ENCODE data around the gene IKZF3. TPM values are rescaled to one million over a fixed set of nuclear protein-coding genes. Genes with fewer than 3 reads are reported as not detected.

IKZF3 gene
- total and polyA plus RNA-seq, 4 experiments from 2014 or later, result 3.2 to 118 (median 102) TPM

- peaks cover 8% of the 10 kb centered on the region for H3K4me1 ChIP-seq (ENCODE audit: insufficient read depth, low read length)
- no peaks in the 10 kb centered on the region for H3K27me3 ChIP-seq (ENCODE audit: insufficient read depth, low read length)
- ChIA-PET POLR2A (ENCODE audit: partially characterized antibody) (no interaction called here), CTCF (ENCODE audit: partially characterized antibody) (no interaction called here)
- Mint-ChIP-seq H3K4me3 (no peak overlapping the region), H3K9me3 (no peaks in the 10 kb centered on the region), H3K36me3 (no peaks in the 10 kb centered on the region), H3K4me1 (peaks cover 5 to 11% (median 7%) of the 10 kb centered on the region in 4 donors), H3K27ac (peak overlapping the region in 4 of 7 donors; percentile 4 to 73 (median 28)), H3K27me3 (peaks cover 6 to 19% of the 10 kb centered on the region in 2 donors)
- DNase-seq, result no peak
- no peaks in the 10 kb centered on the region for H3K36me3 ChIP-seq (ENCODE audit: insufficient read depth, low read length)
- no peak overlapping the region for H3K4me3 ChIP-seq (ENCODE audit: low read length in 2 of 2)
- no peak overlapping the region for H3K27ac ChIP-seq (ENCODE audit: low read depth, low read length)
- H3K9me3 ChIP-seq (ENCODE audit: control insufficient read depth in 1 of 2, low read length in 2 of 2), result no peaks in the 10 kb centered on the region
- intact Hi-C loops (cut with micrococcal nuclease), result no loop called here
Measured at GRCh38 chr17:39740357-39741111, 123.6 kb downstream of the IKZF3 start.

- no peaks in the 10 kb centered on the region for H3K9me3 ChIP-seq (ENCODE audit: control insufficient read depth in 1 of 2, low read length in 2 of 2)
- H3K9me3 Mint-ChIP-seq, result no peaks in the 10 kb centered on the region
- no peak for DNase-seq
- peaks cover 5 to 11% (median 7%) of the 10 kb centered on the region in 4 donors for H3K4me1 Mint-ChIP-seq
- peaks cover 6 to 19% of the 10 kb centered on the region in 2 donors for H3K27me3 Mint-ChIP-seq
- H3K36me3 Mint-ChIP-seq, result no peaks in the 10 kb centered on the region
- H3K27ac ChIP-seq (ENCODE audit: low read depth, low read length), result no peak overlapping the region
- ChIA-PET CTCF (ENCODE audit: partially characterized antibody) (no interaction called here), POLR2A (ENCODE audit: partially characterized antibody) (no interaction called here)
- H3K36me3 ChIP-seq (ENCODE audit: insufficient read depth, low read length), result no peaks in the 10 kb centered on the region
- peak overlapping the region in 1 of 7 donors; percentile 42 for H3K27ac Mint-ChIP-seq
- peaks cover 8% of the 10 kb centered on the region for H3K4me1 ChIP-seq (ENCODE audit: insufficient read depth, low read length)
- no peaks in the 10 kb centered on the region for H3K27me3 ChIP-seq (ENCODE audit: insufficient read depth, low read length)
- H3K4me3 Mint-ChIP-seq, result no peak overlapping the region
- intact Hi-C loops (cut with micrococcal nuclease), result no loop called here
- no peak overlapping the region for H3K4me3 ChIP-seq (ENCODE audit: low read length in 2 of 2)
Measured at GRCh38 chr17:39739885-39740356, 124.2 kb downstream of the IKZF3 start.

DNA sequence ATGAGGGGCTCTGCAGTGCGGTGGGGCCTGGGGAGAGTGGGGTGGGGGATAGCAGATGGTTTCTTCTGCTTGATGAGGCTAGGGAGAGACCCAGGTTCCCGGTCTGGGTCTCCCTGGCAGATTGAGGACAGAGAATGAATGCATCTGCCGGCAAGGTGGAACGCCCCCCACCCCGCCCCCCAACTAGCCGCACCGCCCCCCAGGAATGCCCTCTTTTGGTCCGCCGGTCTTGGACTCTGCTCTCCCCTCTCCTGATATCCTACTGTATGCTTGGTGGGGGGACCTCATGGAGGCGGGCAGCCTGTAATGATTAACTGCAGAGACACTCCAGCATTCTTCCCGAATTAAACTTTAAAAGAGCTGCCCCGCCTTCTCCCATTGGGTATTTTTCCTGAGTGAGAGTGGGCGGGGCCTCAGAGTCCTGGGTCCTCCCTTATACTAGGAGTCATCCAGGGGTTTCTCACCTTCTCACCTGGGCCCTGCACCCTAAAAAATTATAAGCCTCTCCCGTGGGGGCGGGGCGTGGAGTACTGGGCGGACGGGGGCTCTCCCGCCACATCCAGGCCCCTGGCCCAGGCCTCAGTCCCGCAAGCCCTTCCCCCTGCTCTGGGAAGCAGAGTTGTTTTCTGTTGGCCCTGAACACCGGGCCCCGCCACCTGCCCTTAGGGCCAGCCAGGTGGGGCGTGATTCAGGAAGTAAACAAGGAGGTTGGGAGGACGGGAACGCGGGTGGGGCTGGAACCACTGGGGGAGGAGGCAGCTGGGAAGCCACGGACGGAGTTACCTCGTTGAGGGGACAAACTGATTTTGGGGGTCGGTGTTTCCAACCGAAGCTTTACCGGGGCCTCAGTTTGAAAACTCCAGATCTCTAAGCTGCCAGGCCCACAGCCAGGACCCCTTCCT, 124.9 kb downstream of the IKZF3 start:
- peak overlapping the region in 3 of 7 donors; percentile 42 to 87 (median 75) for H3K27ac Mint-ChIP-seq
- H3K4me3 Mint-ChIP-seq, result peak overlapping the region in 5 of 8 donors; percentile 10 to 79 (median 49)

GRCh38 chr17:39738568-39738901, 125.6 kb downstream of the IKZF3 start:
- H3K36me3 Mint-ChIP-seq, result no peaks in the 10 kb centered on the region
- H3K9me3 Mint-ChIP-seq, result peaks cover 0 to 2% (median 0%) of the 10 kb centered on the region in 8 donors
- no peaks in the 10 kb centered on the region for H3K27me3 ChIP-seq (ENCODE audit: insufficient read depth, low read length)
- H3K9me3 ChIP-seq (ENCODE audit: control insufficient read depth in 1 of 2, low read length in 2 of 2), result no peaks in the 10 kb centered on the region
- POLR2A ChIA-PET (ENCODE audit: partially characterized antibody), result no interaction called here
- H3K27ac Mint-ChIP-seq, result peak overlapping the region; percentile 29 to 89 (median 66)
- peak overlapping the region in 5 of 8 donors; percentile 49 to 90 (median 73) for H3K4me3 Mint-ChIP-seq
- H3K36me3 ChIP-seq (ENCODE audit: insufficient read depth, low read length), result no peaks in the 10 kb centered on the region
- H3K4me3 ChIP-seq (ENCODE audit: low read length in 2 of 2), result no peak overlapping the region
- peaks cover 6 to 19% of the 10 kb centered on the region in 2 donors for H3K27me3 Mint-ChIP-seq
- DNase-seq, result peak; percentile 51 to 87 (median 52)
- CTCF ChIA-PET (ENCODE audit: partially characterized antibody), result no interaction called here
- peaks cover 8% of the 10 kb centered on the region for H3K4me1 ChIP-seq (ENCODE audit: insufficient read depth, low read length)
- no peak overlapping the region for H3K27ac ChIP-seq (ENCODE audit: low read depth, low read length)
- intact Hi-C loops (cut with micrococcal nuclease), result loop anchor here (1.0 kb wide), 1 partner anchor 8 kb away; the partner anchor contains the start of gene MIEN1
- H3K4me1 Mint-ChIP-seq, result peaks cover 5 to 11% (median 7%) of the 10 kb centered on the region in 4 donors

More for the DNA sequence above, 124.9 kb downstream of the IKZF3 start:
- H3K4me3 ChIP-seq (ENCODE audit: low read length in 2 of 2), result no peak overlapping the region
- H3K36me3 ChIP-seq (ENCODE audit: insufficient read depth, low read length), result no peaks in the 10 kb centered on the region
- H3K4me1 Mint-ChIP-seq, result peaks cover 5 to 11% (median 7%) of the 10 kb centered on the region in 4 donors
- peaks cover 0 to 2% (median 0%) of the 10 kb centered on the region in 8 donors for H3K9me3 Mint-ChIP-seq
- peaks cover 6 to 19% of the 10 kb centered on the region in 2 donors for H3K27me3 Mint-ChIP-seq
- ChIA-PET POLR2A (ENCODE audit: partially characterized antibody) (no interaction called here), CTCF (ENCODE audit: partially characterized antibody) (no interaction called here)
- no peaks in the 10 kb centered on the region for H3K27me3 ChIP-seq (ENCODE audit: insufficient read depth, low read length)
- H3K9me3 ChIP-seq (ENCODE audit: control insufficient read depth in 1 of 2, low read length in 2 of 2), result no peaks in the 10 kb centered on the region
- no peak overlapping the region for H3K27ac ChIP-seq (ENCODE audit: low read depth, low read length)
- H3K36me3 Mint-ChIP-seq, result no peaks in the 10 kb centered on the region
- peaks cover 8% of the 10 kb centered on the region for H3K4me1 ChIP-seq (ENCODE audit: insufficient read depth, low read length)
- DNase-seq, result no peak
- intact Hi-C loops (cut with micrococcal nuclease), result loop anchor here (1.0 kb wide), 1 partner anchor 9 kb away; the partner anchor contains the start of gene MIEN1

- intact Hi-C loops (cut with micrococcal nuclease), result loop anchor here (1.0 kb wide), 1 partner anchor 8 kb away; the partner anchor contains the start of gene MIEN1
- Histone ChIP-seq H3K4me3 (ENCODE audit: low read length in 2 of 2) (no peak within 1 kb of the TSS), H3K4me1 (ENCODE audit: insufficient read depth, low read length) (peaks cover 8% of the 10 kb centered on the region), H3K27me3 (ENCODE audit: insufficient read depth, low read length) (no peaks in the 10 kb centered on the region), H3K36me3 (ENCODE audit: insufficient read depth, low read length) (no peaks in the 10 kb centered on the region), H3K27ac (ENCODE audit: low read depth, low read length) (no peak within 1 kb of the TSS), H3K9me3 (ENCODE audit: control insufficient read depth in 1 of 2, low read length in 2 of 2) (no peaks in the 10 kb centered on the region)
- ChIA-PET CTCF (ENCODE audit: partially characterized antibody) (no interaction called here), POLR2A (ENCODE audit: partially characterized antibody) (no interaction called here)
- peaks cover 5 to 11% (median 7%) of the 10 kb centered on the region in 4 donors for H3K4me1 Mint-ChIP-seq
- no peaks in the 10 kb centered on the region for H3K36me3 Mint-ChIP-seq
- peak within 1 kb of the TSS; percentile 29 to 89 (median 66) for H3K27ac Mint-ChIP-seq
- peaks cover 6 to 19% of the 10 kb centered on the region in 2 donors for H3K27me3 Mint-ChIP-seq
- H3K9me3 Mint-ChIP-seq, result peaks cover 0 to 2% (median 0%) of the 10 kb centered on the region in 8 donors
- peak within 1 kb of the TSS in 5 of 8 donors; percentile 49 to 90 (median 73) for H3K4me3 Mint-ChIP-seq
- DNase-seq, result no peak
Measured at GRCh38 chr17:39737760-39738567, 126.1 kb downstream of the IKZF3 start, which contains the start of gene GRB7. Gene GRB7, plus strand, starts transcription at chr17:39737938. Its CDS starts 4,364 bp downstream, at chr17:39742302.

DNA sequence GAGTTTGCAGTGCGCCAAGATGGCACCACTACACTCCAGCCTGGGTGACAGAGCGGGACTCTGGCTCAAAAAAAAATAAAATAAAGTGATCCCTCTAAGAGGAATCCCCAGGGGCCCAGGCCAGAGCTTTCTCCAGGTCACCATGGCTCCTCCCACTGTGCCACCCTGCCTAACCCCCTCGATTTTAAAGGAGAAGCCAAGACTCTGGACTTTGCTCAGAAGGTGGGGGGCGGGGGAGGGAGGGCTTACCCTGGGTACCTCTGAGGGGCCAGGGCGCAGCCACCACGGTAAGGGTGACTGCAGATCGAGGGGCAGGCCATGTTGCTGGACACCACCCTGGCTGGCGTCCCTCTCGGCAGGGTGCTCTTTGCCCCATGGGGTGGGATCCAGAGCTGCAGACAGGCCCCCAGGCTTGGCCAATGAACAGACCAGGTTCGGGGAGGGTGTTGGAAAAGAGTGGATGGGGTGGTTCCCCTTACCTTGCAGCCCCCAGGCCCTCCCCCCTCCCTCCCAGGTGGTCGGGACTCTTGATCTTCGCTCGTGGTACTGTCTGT, 126.8 kb downstream of the IKZF3 start:
- Mint-ChIP-seq H3K4me3 (no peak overlapping the region), H3K27me3 (peaks cover 6 to 17% of the 10 kb centered on the region in 2 donors), H3K36me3 (no peaks in the 10 kb centered on the region), H3K27ac (no peak overlapping the region), H3K9me3 (peaks cover 0 to 6% (median 0%) of the 10 kb centered on the region in 8 donors), H3K4me1 (peaks cover 5 to 11% (median 9%) of the 10 kb centered on the region in 4 donors)
- ChIA-PET CTCF (ENCODE audit: partially characterized antibody) (no interaction called here), POLR2A (ENCODE audit: partially characterized antibody) (no interaction called here)
- no peak overlapping the region for H3K4me3 ChIP-seq (ENCODE audit: low read length in 2 of 2)
- H3K36me3 ChIP-seq (ENCODE audit: insufficient read depth, low read length), result no peaks in the 10 kb centered on the region
- H3K9me3 ChIP-seq (ENCODE audit: control insufficient read depth in 1 of 2, low read length in 2 of 2), result no peaks in the 10 kb centered on the region
- peaks cover 8% of the 10 kb centered on the region for H3K4me1 ChIP-seq (ENCODE audit: insufficient read depth, low read length)
- intact Hi-C loops (cut with micrococcal nuclease), result no loop called here
- no peaks in the 10 kb centered on the region for H3K27me3 ChIP-seq (ENCODE audit: insufficient read depth, low read length)
- DNase-seq, result no peak
- no peak overlapping the region for H3K27ac ChIP-seq (ENCODE audit: low read depth, low read length)

Measured in CD4-positive, alpha-beta memory T cell (primary cell).